ENCODE data around the gene SAMD14.

SAMD14 gene

DNA sequence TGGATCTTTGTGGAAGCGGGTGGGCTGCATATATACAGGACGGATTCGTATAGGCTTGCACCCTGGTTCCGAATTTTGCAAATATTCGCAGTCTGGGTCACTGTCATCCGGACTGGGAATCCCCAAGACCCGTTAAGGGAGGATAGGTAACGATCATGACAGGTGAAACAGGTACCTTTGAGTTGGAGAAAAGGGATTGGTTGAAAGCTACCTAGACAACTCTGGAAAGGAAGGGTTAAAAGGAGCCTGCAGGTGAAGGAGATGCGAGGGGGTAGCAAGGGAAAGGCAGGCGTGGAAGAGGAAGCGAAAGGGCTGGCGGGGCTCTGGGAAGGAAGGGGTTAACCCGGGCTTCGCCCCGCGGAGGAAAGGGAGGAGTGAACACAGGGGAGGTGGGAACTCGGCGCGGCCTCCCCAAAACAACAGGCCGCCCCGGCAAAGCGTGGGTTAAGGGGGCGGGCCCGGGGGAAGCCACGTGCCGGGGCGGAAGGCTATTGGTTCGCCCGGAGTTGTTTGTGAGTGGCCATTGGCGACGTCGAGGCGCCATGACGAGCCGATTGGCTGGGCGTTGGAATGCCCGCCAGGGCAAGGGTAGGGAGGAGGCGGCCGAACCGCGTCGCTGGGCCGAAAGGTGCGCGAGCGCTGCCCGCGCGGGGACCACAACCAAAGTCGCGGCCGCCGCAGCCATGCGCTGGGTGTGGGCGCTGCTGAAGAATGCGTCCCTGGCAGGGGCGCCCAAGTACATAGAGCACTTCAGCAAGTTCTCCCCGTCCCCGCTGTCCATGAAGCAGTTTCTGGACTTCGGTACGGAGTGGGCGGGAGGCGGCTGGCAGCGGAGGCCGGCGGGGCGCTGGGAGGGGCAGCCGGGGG is 35.0 kb downstream of the SAMD14 start, which contains the start of gene PDK2:
Gene PDK2 (plus strand): TSS at position 599 of the 867 bp plus-strand sequence. CDS start 85 bp downstream, at position 684.
- peak; percentile 97 for DNase-seq

DNA sequence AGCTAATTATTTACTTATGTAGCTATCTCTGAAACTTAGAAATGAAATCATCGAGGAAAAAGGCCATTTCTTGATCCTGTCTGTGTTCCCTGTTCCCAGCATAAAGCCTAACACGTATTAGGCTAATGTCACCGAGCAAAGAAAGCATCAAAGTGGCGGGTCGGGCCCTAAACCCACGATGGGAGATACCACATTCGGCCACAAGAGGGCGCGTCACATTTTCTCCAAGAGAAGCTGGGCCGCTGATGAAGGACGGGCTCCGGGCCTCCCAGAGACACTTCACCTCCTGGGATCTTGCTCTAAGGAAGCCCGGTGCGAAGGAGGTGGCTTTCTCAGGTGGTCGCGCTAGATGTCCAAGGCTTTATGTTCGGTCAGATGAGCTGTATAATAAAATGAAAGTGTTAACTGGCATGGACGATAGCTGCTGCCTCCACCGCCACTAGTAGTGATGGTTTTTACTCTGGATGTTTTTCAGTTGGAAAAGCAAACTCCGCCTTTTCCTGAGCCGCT is 35.7 kb downstream of the SAMD14 start:
- peak; percentile 79 to 89 for DNase-seq

GRCh38 chr17:50093807-50094206 is 36.2 kb downstream of the SAMD14 start:
- no peak for DNase-seq

DNA sequence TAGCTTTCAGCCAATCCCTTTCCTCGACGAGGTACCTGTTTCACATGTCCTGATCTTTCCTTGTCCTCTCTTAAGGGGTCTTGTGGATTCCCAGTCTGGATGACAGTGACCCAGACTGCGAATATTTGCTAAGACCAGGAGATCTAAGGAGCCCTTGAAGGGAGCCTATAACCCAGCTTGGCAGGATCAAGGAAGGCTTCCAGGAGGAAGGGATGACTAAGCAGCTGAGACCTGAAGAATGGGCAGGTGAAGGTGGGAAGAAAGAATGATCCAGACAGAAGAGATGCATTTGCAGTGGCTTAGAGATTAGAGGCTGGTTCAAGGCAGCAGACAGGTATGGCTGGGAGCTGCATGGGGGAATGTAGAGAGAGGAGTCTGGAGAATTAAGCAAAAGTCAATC is 36.7 kb downstream of the SAMD14 start:
- DNase-seq, result no peak

DNA sequence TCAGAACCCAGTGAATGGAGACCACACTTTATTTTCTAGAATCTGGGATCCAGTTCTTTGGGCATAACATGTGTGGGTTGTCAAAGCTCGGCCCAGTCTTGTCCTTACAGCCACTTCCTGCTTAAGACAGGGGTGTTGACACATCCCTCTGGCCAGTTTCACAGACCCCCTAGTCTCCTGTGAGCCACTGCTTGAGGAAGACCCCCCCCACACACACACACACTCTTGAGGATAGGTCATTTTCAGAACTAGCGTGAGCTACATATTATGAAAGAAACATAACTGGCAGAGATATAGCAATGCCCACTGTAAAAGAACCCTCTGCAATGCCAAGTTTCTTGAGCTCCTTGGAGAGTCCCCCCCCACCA is 38.1 kb downstream of the SAMD14 start:
- no peak for DNase-seq

DNA sequence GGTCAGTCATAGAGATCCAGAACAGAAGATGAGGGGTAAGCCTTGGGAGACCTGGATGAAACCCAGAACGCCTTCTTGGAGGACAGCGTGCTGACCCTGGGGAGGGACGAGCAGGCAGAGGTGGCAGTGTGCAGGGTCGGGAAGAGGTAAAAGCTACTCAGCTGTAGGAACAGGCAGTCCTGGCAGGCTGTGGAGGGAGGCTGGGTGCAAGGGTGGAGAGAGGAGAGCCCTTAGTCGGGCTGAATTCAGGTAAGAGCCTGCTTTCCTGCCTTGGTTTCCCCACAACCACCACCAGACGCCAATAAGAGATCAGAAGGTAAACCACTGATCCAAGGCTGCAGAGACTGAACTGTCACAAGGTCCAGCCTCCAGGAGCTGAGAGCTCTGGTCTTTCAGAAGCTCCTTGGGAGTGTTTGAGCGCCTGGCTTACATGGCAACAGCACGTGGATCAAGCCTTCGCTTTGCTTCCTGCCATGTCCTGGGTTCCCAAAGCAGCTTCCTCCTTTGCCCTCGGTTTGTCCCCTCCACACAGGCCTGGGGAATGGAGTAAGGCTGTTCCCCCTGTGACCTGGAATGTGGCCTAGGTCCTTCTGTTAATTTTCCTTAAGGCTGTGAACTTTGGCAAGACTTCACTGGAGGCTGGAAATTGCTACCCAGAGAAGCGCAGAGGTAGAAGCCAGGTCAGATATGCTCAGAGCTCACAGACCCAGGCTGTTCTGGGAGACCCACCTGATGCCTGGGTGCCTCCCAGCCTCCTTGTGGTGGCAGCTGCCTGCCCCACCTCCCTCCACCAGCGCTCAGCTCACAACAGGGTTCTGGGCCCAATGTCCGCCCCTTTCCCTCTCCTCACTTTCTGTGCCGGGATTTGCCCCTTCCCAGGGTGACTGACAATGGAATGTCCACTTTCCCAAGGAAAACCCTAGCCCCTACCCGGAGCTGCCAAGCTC is 38.7 kb downstream of the SAMD14 start:
- no peak for DNase-seq

DNA sequence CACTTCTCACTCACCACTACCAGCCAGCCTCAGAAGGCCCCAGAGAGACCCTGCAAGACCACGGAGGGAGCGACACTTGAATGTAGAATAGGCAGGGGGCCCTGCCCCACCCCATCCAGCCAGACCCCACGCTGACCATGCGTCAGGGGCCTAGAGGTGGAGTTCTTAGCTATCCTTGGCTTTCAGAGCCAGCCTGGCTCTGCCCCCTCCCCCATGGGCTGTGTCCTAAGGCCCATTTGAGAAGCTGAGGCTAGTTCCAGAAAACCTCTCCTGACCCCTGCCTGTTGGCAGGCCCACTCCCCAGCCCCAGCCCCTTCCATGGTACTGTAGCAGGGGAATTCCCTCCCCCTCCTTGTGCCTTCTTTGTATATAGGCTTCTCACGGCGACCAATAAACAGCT is 39.9 kb downstream of the SAMD14 start:
- no peak for DNase-seq

- DNase-seq, result no peak
Observed at GRCh38 chr17:50088952-50089825, 40.8 kb downstream of the SAMD14 start.

DNA sequence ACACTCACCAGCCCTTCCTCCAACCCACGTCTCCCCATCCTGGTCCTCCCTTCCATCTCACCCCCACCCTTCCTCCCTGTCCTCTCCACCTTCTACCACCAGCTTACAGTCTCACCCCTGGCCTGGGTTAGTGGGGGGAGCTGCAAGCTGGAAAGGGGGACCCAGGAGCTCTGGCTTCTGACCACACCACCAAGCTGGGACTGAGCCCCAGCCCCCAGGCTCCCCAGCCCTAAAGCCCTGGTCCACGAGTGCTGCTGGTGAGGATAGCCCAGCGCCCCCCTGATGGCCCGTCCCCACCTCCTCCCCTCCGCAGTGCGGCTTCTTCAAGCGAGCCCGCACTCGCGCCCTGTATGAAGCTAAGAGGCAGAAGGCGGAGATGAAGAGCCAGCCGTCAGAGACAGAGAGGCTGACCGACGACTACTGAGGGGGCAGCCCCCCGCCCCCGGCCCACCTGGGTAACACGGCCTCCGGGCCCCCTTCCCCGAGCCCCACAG is 42.0 kb downstream of the SAMD14 start:
- no peak for DNase-seq

- DNase-seq, result peak; percentile 72 to 81
Observed at GRCh38 chr17:50087246-50087911, 42.6 kb downstream of the SAMD14 start.

- DNase-seq, result no peak
Observed at GRCh38 chr17:50081757-50082156, 48.2 kb downstream of the SAMD14 start.

GRCh38 chr17:50080827-50081226 is 49.1 kb downstream of the SAMD14 start:
- no peak for DNase-seq

GRCh38 chr17:50080096-50080480 is 49.9 kb downstream of the SAMD14 start:
- no peak for DNase-seq

DNA sequence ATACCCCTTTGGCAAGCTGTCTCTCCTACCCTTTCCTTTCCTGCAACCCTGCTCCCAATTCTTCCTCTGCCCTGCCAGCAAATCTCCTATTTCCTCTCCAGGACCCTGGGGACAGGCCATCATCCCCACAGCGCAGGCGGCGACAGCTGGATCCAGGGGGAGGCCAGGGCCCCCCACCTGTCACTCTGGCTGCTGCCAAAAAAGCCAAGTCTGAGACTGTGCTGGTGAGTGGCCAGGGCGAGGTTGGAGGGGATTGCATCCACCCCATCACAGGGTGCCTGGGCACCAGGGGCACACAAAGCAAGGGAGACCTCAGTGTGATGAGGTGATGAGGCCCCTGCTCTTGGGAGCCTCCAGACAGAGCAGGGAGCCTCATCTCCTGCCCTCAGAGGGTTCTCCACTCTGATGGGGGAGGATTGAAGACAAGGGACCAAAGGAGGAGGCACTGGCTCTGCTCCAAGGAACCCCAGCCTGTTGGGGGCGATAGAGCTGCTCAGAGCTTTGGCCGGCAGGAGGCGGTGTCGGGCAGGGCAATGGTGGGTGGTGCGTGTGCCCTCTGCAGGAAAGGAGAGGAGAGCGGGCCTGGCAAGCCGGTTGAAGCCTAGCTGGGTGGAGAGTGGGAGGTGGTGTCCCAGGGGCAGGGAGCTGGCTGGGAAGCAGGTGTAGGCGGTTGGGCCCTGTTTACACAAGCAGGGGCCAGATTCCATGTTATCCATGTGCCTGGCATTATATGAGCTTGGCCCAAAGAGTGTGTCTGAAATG is 50.4 kb downstream of the SAMD14 start:
- no peak for DNase-seq

GRCh38 chr17:50078430-50078829 is 51.5 kb downstream of the SAMD14 start:
- DNase-seq, result no peak

DNA sequence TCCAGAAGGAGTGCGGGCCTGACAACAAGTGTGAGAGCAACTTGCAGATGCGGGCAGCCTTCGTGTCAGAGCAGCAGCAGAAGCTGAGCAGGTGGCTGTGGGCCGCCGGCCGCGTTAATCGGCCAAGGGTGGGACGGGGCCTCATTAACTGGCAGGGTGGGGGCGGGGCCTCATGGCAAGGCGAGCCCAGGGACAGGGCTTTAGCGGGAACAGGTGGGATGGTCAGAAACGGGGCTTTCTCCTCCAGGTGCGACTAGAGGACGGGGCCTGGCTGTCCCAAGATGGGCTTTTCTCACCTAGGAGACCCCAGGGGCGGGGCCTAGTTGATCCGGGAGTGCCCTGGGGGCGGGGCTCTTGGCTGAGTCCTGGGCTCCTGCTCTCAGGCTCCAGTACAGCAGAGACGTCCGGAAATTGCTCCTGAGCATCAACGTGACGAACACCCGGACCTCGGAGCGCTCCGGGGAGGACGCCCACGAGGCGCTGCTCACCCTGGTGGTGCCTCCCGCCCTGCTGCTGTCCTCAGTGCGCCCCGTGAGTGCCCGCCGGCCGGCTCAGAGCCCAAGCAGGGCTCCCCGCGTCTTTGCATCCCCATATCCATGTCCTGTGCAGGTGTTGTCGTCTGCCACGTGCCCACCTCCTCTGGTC is 53.2 kb downstream of the SAMD14 start:
- DNase-seq, result no peak

- DNase-seq, result no peak
Observed at GRCh38 chr17:50076221-50076590, 53.8 kb downstream of the SAMD14 start.

GRCh38 chr17:50075446-50076032 is 54.4 kb downstream of the SAMD14 start:
- no peak for DNase-seq

DNA sequence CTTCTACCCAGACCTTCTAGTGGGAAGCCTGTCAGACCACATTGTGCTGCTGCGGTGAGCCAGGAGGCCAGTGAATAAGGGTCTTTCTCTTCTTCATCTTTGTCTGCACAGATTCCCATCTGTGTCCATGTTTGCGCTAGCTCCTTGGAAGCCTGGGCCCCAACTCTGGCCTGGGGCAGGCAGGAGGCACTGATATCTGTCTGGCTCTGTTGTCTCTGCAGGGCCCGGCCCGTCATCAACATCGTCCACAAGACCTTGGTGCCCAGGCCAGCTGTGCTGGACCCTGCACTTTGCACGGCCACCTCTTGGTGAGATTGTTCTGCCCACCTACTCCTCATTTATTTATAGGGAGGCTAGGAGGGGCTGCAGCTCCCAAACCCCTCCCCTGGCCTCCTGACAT is 55.7 kb downstream of the SAMD14 start:
- DNase-seq, result no peak

GRCh38 chr17:50072925-50073324 is 57.0 kb downstream of the SAMD14 start:
- no peak for DNase-seq

Measured in CD4-positive, alpha-beta T cell treated with Interleukin-1 beta for 1 hour (primary cell).